ENCODE results near the gene ACO1.
A peak's percentile ranks its signal among the peaks of the same experiment; 100 is the strongest.

The ACO1 gene

DNA sequence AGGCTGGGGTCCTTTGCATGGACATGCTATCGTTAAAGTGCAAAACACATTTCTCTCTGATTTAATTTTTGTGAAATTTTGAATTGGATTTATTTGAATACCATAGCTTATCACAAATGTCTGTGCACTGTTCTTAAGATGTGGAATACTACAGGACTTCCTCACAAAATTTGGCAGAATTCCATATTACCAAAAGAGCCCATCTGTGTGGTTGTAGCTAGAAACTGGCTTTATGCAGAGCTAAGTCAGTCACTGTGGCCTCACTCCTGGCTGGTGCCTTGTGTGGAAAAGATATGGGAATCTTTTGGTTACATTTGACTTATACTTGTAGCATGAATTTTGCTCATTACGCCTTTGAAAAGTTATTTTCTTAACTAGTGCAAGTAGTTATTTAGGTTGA, 35.5 kb downstream of the ACO1 start:
- DNase-seq (ENCODE audit: low read depth in 3 of 3, low spot score in 1 of 3), result no peak

DNA sequence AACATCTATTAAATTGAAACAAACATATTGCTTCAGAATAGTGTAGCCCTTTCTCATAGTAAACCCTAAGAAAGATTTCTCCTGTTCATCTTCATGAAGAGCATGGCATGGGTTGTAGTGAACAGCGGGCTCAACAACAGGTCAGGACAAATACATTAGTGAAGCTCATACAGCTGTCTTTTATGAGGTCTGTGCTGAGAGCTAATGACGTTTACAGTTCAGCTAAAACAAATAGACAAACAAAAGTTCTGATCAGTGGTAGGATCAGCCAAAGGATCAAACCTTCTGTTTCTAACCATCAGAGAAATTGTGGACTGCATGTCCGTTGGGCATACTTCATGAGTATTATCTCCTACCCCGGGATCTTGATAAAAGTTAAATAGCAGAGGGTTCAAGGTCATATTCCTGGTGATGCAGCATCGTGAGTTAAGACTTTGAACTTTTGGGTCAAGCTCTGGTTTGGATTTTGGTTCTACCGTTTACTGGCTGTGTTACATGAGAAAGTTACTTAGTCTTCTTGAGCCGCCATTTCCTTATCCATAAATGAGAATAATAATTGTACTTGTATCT, 37.9 kb downstream of the ACO1 start:
- DNase-seq (ENCODE audit: low read depth in 3 of 3, low spot score in 1 of 3), result no peak

DNA sequence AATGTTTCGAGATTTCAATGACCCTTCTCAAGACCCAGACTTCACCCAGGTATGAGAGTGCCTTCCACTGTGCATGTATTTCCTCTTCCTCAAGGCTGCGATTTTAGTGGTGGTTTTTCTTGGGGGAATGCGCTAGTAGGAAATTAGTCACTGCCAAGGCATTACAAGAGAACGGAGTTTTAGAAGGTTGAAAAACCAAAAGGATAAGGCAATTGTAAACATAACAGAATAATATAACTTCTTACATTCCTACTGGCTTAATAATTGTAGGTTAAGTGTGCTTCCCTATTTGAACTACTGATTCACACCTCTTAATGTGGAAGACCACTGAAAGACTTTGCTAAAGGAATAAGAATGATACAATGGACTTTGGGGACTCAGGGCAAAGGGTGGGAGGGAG, 38.9 kb downstream of the ACO1 start:
- DNase-seq (ENCODE audit: low read depth in 3 of 3, low spot score in 1 of 3), result no peak

DNA sequence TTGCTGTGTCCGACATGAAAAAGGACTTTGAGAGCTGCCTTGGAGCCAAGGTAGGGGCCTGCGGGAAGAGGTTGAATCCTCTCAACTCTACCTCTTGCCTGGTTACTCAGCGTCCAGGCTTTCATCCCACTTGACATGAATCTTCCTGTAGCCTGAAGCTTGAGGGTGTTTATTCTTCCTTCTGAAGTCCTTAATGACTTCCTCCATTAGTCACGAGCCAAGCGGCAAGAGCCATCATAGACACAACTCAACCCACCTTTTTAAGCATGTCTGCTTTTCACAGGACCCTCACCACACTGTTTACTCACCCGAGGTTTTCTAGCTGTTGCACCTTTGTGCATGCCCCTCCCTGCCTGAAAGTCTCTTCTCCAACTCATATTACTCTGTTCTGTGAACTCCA, 40.2 kb downstream of the ACO1 start:
- no peak for DNase-seq (ENCODE audit: low read depth in 3 of 3, low spot score in 1 of 3)

DNA sequence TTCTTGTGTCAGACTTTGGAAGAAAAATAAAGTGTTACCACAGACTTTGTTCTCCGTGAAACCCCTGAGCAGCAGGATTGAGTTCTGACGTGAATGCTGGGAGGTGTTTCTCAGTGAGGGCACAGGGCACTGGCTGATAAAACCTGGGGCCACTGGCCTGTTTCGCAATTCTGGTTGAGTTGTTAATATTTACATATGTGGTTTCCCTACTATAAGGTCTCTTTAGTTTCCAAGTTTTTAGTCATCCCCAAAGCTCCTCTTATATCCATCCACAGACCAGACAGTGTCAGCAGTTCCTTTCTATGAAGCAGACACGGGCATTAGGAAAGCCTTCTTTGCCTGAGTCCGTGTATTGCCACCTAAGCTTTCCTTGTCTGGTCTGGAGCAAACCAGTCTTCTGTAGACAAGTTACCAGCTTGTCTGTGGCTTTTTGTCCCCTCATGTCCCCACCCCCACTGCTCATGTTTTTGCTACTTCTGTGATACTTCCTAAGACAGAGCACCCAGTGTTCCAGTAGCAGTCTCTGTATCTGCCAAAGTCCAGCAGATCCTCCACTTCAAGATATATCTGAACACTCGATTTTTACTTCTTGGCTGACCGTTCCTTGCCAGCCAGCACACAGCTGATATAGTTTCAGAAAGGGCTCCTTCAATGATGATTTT, 42.0 kb downstream of the ACO1 start:
- DNase-seq (ENCODE audit: low read depth in 3 of 3, low spot score in 1 of 3), result no peak

GRCh38 chr9:32427111-32427873, 42.8 kb downstream of the ACO1 start:
- no peak for DNase-seq (ENCODE audit: low read depth in 3 of 3, low spot score in 1 of 3)

- no peak for DNase-seq (ENCODE audit: low read depth in 3 of 3, low spot score in 1 of 3)
Observed at GRCh38 chr9:32430720-32431119, 46.3 kb downstream of the ACO1 start.

GRCh38 chr9:32431196-32431595, 46.8 kb downstream of the ACO1 start:
- DNase-seq (ENCODE audit: low read depth in 3 of 3, low spot score in 1 of 3), result no peak

GRCh38 chr9:32431940-32432555, 47.6 kb downstream of the ACO1 start:
- DNase-seq (ENCODE audit: low read depth in 3 of 3, low spot score in 1 of 3), result peak in 2 of 3 donors; percentile 9 to 23

DNA sequence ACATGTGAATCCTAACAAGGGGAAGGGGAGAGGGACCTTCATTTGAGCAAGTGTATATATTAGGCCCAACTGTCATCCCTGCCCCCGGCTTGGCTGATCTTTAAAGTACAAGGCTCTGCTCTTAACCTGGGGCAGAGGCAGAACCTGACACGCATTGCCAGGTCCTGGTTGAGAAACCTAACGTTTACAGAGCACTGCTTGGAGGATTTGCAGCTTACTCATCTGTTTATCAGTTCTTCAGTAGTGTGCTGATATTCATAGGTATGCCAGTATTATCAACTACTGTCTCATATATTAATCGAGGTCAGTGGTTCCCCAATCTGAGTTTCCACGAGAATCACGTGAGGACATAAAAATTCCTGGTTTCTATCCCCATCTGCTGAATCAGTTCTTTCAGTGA, 50.4 kb downstream of the ACO1 start:
- no peak for DNase-seq (ENCODE audit: low read depth in 3 of 3, low spot score in 1 of 3)

- no peak for DNase-seq (ENCODE audit: low read depth in 3 of 3, low spot score in 1 of 3)
Observed at GRCh38 chr9:32441678-32442077, 57.2 kb downstream of the ACO1 start.

DNA sequence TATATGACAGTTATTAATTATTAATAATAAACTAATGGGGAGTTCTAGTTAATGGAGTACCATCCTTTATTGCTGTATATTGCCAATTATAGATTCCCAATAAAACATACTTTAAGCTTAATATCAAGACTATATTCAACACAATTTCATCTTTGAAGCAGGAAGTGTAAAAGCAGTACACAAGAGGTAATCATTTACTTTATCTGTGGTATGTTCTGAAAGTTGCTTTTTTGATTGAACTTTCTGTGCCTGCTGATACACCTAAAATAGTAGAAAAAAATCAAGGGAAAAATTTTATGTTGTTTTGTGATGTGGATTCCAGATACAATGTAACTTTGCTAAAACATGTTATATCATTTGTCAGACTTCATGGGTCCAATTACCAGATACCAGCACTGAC, 58.0 kb downstream of the ACO1 start:
- no peak for DNase-seq (ENCODE audit: low read depth in 3 of 3, low spot score in 1 of 3)

DNA sequence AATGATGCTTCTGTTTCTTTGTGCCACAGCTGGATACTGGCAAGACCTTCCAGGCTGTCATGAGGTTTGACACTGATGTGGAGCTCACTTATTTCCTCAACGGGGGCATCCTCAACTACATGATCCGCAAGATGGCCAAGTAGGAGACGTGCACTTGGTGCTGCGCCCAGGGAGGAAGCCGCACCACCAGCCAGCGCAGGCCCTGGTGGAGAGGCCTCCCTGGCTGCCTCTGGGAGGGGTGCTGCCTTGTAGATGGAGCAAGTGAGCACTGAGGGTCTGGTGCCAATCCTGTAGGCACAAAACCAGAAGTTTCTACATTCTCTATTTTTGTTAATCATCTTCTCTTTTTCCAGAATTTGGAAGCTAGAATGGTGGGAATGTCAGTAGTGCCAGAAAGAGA, 65.5 kb downstream of the ACO1 start:
- no peak for DNase-seq (ENCODE audit: low read depth in 3 of 3, low spot score in 1 of 3)

GRCh38 chr9:32454280-32454679, 69.8 kb downstream of the ACO1 start:
- DNase-seq (ENCODE audit: low read depth in 3 of 3, low spot score in 1 of 3), result no peak

- no peak for DNase-seq (ENCODE audit: low read depth in 3 of 3, low spot score in 1 of 3)
Observed at GRCh38 chr9:32455738-32456137, 71.3 kb downstream of the ACO1 start.

DNA sequence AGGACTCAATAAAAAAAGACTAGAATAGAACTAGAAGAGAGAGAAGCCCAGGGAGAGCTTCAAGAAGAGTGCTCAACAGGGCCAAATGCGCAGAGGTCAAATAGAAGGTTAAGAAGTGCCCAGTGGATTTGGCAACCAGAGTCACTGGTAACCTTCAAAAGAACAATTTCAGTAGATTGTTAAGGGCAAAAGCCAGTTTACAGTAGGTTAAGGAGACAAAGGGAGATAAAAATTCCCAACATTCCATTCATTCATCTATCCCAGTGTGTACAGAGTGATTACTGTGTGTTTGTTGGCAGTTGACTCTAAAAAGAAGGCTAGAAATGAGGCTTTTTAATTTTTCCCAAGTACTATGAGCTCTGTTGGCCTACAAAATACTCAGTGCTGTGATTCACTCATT, 72.1 kb downstream of the ACO1 start:
- DNase-seq (ENCODE audit: low read depth in 3 of 3, low spot score in 1 of 3), result no peak

DNA sequence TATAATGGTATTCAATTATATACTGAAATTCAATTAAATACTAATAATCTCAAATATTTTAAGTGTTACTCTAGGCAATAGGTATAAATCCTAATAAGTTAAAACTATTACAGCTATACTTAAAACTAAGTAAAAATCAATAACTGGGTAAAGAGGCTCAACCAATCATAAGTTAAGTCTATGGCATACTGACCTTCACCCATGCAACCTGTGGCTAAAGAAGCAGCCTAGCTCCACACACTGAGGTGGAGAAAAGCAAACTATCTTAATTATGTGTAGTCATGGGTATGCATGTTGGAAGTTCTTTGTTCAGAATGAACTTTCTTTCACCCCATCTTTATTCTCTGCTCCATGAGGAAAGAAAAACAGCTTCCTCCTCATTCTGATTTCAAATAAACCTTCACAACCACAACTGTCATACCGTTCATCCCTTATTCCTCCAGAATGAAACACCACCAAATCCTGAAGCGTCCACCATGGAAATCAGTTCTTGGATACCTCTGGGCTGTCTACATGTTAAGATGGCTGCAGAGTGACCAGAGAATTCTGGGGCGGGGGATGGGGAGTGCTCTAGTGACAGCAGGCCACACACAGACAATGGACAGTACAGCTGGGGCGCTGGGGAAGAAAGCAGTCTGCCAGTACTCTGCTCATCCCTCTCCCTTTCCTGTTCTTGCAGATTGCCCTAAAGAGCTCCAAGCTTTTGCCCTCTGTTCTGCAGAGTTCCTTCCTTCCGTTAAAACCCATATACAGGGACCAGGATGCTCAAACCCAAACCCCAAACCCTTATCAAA, 79.3 kb downstream of the ACO1 start:
- DNase-seq (ENCODE audit: low read depth in 3 of 3, low spot score in 1 of 3), result no peak

DNA sequence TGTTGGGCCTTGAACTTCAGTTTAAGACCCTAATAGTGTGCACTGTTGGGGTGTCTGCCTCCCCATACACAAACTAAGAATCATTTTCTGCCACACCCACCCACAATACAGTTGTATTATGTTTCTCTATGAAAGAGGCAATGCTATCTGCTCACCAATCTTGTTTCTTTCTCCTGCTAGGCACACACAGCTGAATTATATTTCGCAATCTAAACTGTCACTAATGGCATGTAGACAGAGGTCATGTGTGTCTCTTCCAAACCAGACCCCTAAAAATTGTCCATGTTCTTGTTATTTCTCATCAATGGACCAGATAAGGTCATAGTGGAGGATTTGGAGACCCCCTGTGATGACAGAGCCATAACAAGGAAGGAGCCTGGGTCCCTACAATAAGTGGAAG, 84.3 kb downstream of the ACO1 start:
- DNase-seq (ENCODE audit: low read depth in 3 of 3, low spot score in 1 of 3), result no peak

- DNase-seq (ENCODE audit: low read depth in 3 of 3, low spot score in 1 of 3), result no peak
Observed at GRCh38 chr9:32472344-32472743, 87.9 kb downstream of the ACO1 start.

DNA sequence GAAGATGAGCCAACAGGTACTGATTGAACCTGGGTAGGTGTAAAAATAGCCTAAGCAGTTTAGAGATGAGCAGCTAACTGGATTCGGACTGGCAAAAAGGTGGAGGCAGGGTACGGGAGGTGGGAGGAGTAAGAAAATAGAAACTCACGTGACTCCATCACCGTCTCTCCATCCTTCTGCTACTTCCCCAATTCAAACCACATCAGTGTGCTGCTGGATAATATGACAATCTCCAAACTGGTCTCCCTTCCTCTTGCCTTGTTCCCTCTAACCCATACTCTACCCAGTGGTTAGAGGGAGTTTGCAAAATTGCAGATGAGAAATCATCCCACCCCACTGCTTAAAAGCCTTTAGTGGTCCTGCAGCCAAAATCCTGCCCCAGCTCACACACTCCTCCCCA, 98.9 kb downstream of the ACO1 start:
- DNase-seq (ENCODE audit: low read depth in 3 of 3, low spot score in 1 of 3), result no peak

GRCh38 chr9:32486839-32487562, 102.6 kb downstream of the ACO1 start:
- no peak for DNase-seq (ENCODE audit: low read depth in 3 of 3, low spot score in 1 of 3)

All from stimulated activated CD4-positive, alpha-beta T cell treated with anti-CD3 and anti-CD28 coated beads, TNF-alpha, amount 100 ng/mL, for 1 hour (primary cell).